IMR-90 (cell line): ENCODE measurements around the gene CASTOR1.

ENCODE experiments used
- CEBPB ChIP-seq: IDR thresholded peaks from 2 replicates; pipeline ENCODE4 v1.6.1; 2012; ENCODE audit warnings: low read depth, low read length, improper control_type of control experiment
- CHD1 ChIP-seq: IDR thresholded peaks from 2 replicates; pipeline ENCODE4 v1.6.1; 2012; ENCODE audit warnings: low read depth, low read length, improper control_type of control experiment
- CTCF ChIP-seq: conservative IDR thresholded peaks from 2 replicates; pipeline ENCODE4 v1.5.1; 2012; ENCODE audit warnings: mild to moderate bottlenecking, low read depth, low read length, improper control_type of control experiment
- FOS ChIP-seq: fragments of 150-350 bp; IDR thresholded peaks from 2 replicates; pipeline ENCODE4 v1.6.1; 2016; ENCODE audit warnings: low read depth, low read length
- MAZ ChIP-seq: IDR thresholded peaks from 2 replicates; pipeline ENCODE4 v1.6.1; 2012; ENCODE audit warnings: low read depth, mild to moderate bottlenecking, low read length, improper control_type of control experiment, moderate library complexity, borderline replicate concordance
- POLR2A ChIP-seq: IDR thresholded peaks from 2 replicates; pipeline ENCODE4 v1.6.1; 2012; ENCODE audit warnings: mild to moderate bottlenecking, low read depth, low read length
- RAD21 ChIP-seq: IDR thresholded peaks from 2 replicates; pipeline ENCODE4 v1.6.1; 2012; ENCODE audit warnings: low read length, improper control_type of control experiment

GRCh38 chr22:30292069-30292970 is 3.0 kb upstream of the CASTOR1 start:
- no peak for TF ChIP-seq CTCF
- no peak for TF ChIP-seq MAZ
- no peak for TF ChIP-seq POLR2A
- no peak for TF ChIP-seq CHD1
- TF ChIP-seq CEBPB = no peak
- TF ChIP-seq RAD21 = no peak
- TF ChIP-seq FOS = no peak
